ENCODE measurements around the gene SNX14.

DNA sequence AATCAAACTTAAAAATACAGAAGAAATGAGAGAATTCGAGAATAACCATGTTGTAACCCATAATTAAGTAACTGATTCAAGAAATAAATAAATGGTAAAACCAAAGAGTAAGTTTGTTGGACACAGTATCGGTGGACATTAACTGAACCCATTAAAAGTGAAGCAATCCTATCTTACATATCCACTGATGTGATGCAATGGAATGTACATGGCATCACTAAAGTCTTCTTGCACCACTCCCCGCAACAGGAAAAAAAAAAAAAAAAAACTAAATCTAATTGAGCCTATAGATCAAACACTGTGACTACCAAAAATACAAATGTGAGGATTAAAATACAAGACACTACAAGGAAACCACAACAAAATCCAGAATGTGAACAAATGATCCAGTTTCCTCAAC, 7.9 kb downstream of the SNX14 start:
- TF ChIP-seq, protein P1, sequence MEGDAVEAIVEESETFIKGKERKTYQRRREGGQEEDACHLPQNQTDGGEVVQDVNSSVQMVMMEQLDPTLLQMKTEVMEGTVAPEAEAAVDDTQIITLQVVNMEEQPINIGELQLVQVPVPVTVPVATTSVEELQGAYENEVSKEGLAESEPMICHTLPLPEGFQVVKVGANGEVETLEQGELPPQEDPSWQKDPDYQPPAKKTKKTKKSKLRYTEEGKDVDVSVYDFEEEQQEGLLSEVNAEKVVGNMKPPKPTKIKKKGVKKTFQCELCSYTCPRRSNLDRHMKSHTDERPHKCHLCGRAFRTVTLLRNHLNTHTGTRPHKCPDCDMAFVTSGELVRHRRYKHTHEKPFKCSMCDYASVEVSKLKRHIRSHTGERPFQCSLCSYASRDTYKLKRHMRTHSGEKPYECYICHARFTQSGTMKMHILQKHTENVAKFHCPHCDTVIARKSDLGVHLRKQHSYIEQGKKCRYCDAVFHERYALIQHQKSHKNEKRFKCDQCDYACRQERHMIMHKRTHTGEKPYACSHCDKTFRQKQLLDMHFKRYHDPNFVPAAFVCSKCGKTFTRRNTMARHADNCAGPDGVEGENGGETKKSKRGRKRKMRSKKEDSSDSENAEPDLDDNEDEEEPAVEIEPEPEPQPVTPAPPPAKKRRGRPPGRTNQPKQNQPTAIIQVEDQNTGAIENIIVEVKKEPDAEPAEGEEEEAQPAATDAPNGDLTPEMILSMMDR (IDR thresholded peaks at IDR 0.05): no peak
- no peak for TF ChIP-seq POLR2A (IDR thresholded peaks at IDR 0.05)

All from heart left ventricle (tissue), 13 donors.